Uterus (tissue), 4 donors: ENCODE measurements around the gene GPR141. TPM values are rescaled to one million over a fixed set of nuclear protein-coding genes. Genes with fewer than 3 reads are reported as not detected.
"Not testable (repeated sequence)": the region's sequence is repeated elsewhere in the genome, so short reads cannot be mapped to it uniquely, and the experiment has no call there.

Source experiments
- DNase-seq, 2 donors: peaks; one replicate each; pipeline ENCODE4 v3.0.0-alpha.2; 2019 to 2020
- H3K27ac ChIP-seq, 2 donors: fragments of 200-600 bp; sonication (generic); 1 replicate in 1 of 2; 2 replicates in 1 of 2; pipeline ENCODE4 v1.5.1; 2016 to 2018
- H3K27me3 ChIP-seq, 2 donors: fragments of 200-600 bp; sonication (generic); one replicate each; pipeline ENCODE4 v1.5.1; 2018 to 2019; ENCODE audit warnings: control low read depth in 1 of 2
- H3K36me3 ChIP-seq, 2 donors: fragments of 200-600 bp; sonication (generic); one replicate each; pipeline ENCODE4 v1.5.1; 2019; ENCODE audit warnings: control low read depth in 1 of 2
- H3K4me1 ChIP-seq, 2 donors: fragments of 200-600 bp; sonication (generic); one replicate each; pipeline ENCODE4 v1.5.1; 2018 to 2019; ENCODE audit warnings: control low read depth in 1 of 2
- H3K4me3 ChIP-seq, 2 donors: fragments of 200-600 bp; sonication (generic); 1 replicate in 1 of 2; 2 replicates in 1 of 2; pipeline ENCODE4 v1.5.1; 2018 to 2019; ENCODE audit warnings: mild to moderate bottlenecking in 1 of 2
- H3K9me3 ChIP-seq, 2 donors: fragments of 200-600 bp; sonication (generic); one replicate each; pipeline ENCODE4 v1.5.1; 2019; ENCODE audit warnings: control low read depth in 1 of 2
- CTCF ChIP-seq, 4 experiments: fragments of 200-600 bp in 2 of 4; fragments of 450-650 bp in 2 of 4; sonication (generic) in 2 of 4; IDR thresholded peaks; one replicate each; pipeline ENCODE4 v1.5.1; 2016 to 2019; ENCODE audit warnings: antibody characterized with exemption in 4 of 4, mild to moderate bottlenecking in 2 of 4, moderate library complexity in 1 of 4
- POLR2A ChIP-seq, 2 donors: fragments of 450-650 bp; IDR thresholded peaks; one replicate each; pipeline ENCODE4 v1.6.1; 2016; ENCODE audit warnings: antibody characterized with exemption in 2 of 2, mild to moderate bottlenecking in 1 of 2, moderate library complexity in 1 of 2
- intact Hi-C: fragments of 100-400 bp; cut with DNase I; formaldehyde crosslinking; loops from one replicate; pipeline ENCODE4 v1.15.1; 2023; ENCODE audit warnings: low total_unique reads
- total RNA-seq, 4 donors: library from RNA; depleted of rRNA in 3 of 4; stranded (reverse); fragments of >200 nt in 3 of 4; gene quantifications; one replicate each; pipeline versions ENCODE4 v1.1.0 to v1.2.4, GENCODE V29; 2014 to 2023
- donor health status: DM: yes; HTN: yes; CAD: no.

Gene GPR141
- total RNA-seq, 4 donors from 2014 or later = 0.58 to 1.8 TPM; not detected in 2

- intact Hi-C loops = no loop called here
- no peaks in the 10 kb centered on the region for H3K36me3 ChIP-seq
- no peaks in the 10 kb centered on the region for H3K9me3 ChIP-seq
- peaks cover 0 to 6% of the 10 kb centered on the region in 2 donors for H3K4me1 ChIP-seq
- no peak overlapping the region for H3K4me3 ChIP-seq
- H3K27me3 ChIP-seq = no peaks in the 10 kb centered on the region
- H3K27ac ChIP-seq = peak overlapping the region; percentile 53 to 60
- TF ChIP-seq POLR2A (IDR thresholded peaks at IDR 0.05) (no peak), CTCF (IDR thresholded peaks at IDR 0.05) (no peak)
- DNase-seq = no peak
Measured at GRCh38 chr7:37698782-37699181, 15.2 kb downstream of the GPR141 start.

- no peaks in the 10 kb centered on the region for H3K36me3 ChIP-seq
- no peak for TF ChIP-seq CTCF (IDR thresholded peaks at IDR 0.05)
- TF ChIP-seq POLR2A (IDR thresholded peaks at IDR 0.05) = no peak
- no peaks in the 10 kb centered on the region for H3K9me3 ChIP-seq
- H3K4me3 ChIP-seq = no peak overlapping the region
- no peaks in the 10 kb centered on the region for H3K27me3 ChIP-seq
- H3K4me1 ChIP-seq = no peaks in the 10 kb centered on the region
- no peak overlapping the region for H3K27ac ChIP-seq
- DNase-seq = no peak
- intact Hi-C loops = no loop called here
Measured at GRCh38 chr7:37701769-37702168, 18.2 kb downstream of the GPR141 start.

GRCh38 chr7:37703361-37703760, 19.8 kb downstream of the GPR141 start:
- intact Hi-C loops = no loop called here
- no peak for DNase-seq
- TF ChIP-seq CTCF (IDR thresholded peaks at IDR 0.05) (no peak), POLR2A (IDR thresholded peaks at IDR 0.05) (no peak)
- Histone ChIP-seq H3K36me3 (no peaks in the 10 kb centered on the region), H3K4me3 (no peak overlapping the region), H3K9me3 (no peaks in the 10 kb centered on the region), H3K4me1 (no peaks in the 10 kb centered on the region), H3K27ac (no peak overlapping the region), H3K27me3 (no peaks in the 10 kb centered on the region)

GRCh38 chr7:37704328-37704833, 20.8 kb downstream of the GPR141 start:
- H3K27ac ChIP-seq, DNase-seq, H3K9me3 ChIP-seq, H3K4me3 ChIP-seq, intact Hi-C loops, H3K4me1 ChIP-seq, H3K27me3 ChIP-seq, H3K36me3 ChIP-seq: not testable (repeated sequence)

GRCh38 chr7:37705976-37706375, 22.4 kb downstream of the GPR141 start:
- Histone ChIP-seq H3K9me3 (no peaks in the 10 kb centered on the region), H3K4me1 (no peaks in the 10 kb centered on the region), H3K4me3 (no peak overlapping the region), H3K27me3 (no peaks in the 10 kb centered on the region), H3K36me3 (no peaks in the 10 kb centered on the region), H3K27ac (peak overlapping the region in 1 of 2 donors; percentile 67)
- TF ChIP-seq CTCF (IDR thresholded peaks at IDR 0.05) (no peak), POLR2A (IDR thresholded peaks at IDR 0.05) (no peak)
- no peak for DNase-seq
- intact Hi-C loops = no loop called here

- peak overlapping the region; percentile 33 to 67 for H3K27ac ChIP-seq
- H3K27me3 ChIP-seq = no peaks in the 10 kb centered on the region
- no peak for TF ChIP-seq POLR2A (IDR thresholded peaks at IDR 0.05)
- no peak for TF ChIP-seq CTCF (IDR thresholded peaks at IDR 0.05)
- no peaks in the 10 kb centered on the region for H3K36me3 ChIP-seq
- DNase-seq = no peak
- intact Hi-C loops = no loop called here
- H3K4me1 ChIP-seq = no peaks in the 10 kb centered on the region
- no peaks in the 10 kb centered on the region for H3K9me3 ChIP-seq
- H3K4me3 ChIP-seq = no peak overlapping the region
Measured at GRCh38 chr7:37706804-37707203, 23.2 kb downstream of the GPR141 start.
